ENCODE data around the gene RC3H2. TPM values are rescaled to one million over a fixed set of nuclear protein-coding genes. Genes with fewer than 3 reads are reported as not detected.

RC3H2 gene
- total and polyA plus RNA-seq, 4 donors = 5.9 to 26.4 (median 16.9) TPM

DNA sequence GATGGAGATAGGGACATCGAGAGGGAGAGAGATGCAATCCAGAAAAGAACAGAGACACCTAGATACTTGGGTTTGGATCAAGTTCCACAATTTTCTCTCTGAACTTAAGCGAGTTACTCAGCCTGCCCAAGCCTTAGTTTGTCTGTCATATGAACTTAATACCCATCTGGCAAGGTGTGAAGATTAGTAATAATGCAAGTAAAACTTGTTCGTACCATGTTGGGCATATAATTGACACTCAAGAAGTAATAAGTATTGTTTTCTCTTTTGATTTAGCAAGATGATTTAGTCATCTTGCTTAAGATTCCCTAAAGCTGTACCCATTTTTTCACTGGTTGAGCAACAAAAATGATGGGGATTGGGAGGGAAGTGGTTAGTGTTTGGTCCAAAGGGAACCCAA is 43.2 kb upstream of the RC3H2 start:
- H3K9me3 ChIP-seq (ENCODE audit: control insufficient read depth in 4 of 4, low read length in 3 of 4) = no peaks in the 10 kb centered on the region
- no peak overlapping the region for H3K4me3 ChIP-seq (ENCODE audit: low read depth in 1 of 3, low read length in 3 of 3)
- TF ChIP-seq HNF4G (IDR thresholded peaks at IDR 0.05) (no peak), YY1 (IDR thresholded peaks at IDR 0.05) (no peak), GABPA (IDR thresholded peaks at IDR 0.05 in 1 of 2, conservative IDR thresholded peaks at IDR 0.05 in 1 of 2) (no peak), HNF4A (conservative IDR thresholded peaks at IDR 0.05) (no peak), TAF1 (conservative IDR thresholded peaks at IDR 0.05) (no peak), NR2F2 (IDR thresholded peaks at IDR 0.05) (no peak)
- TF ChIP-seq, protein P1, sequence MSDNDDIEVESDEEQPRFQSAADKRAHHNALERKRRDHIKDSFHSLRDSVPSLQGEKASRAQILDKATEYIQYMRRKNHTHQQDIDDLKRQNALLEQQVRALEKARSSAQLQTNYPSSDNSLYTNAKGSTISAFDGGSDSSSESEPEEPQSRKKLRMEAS (IDR thresholded peaks at IDR 0.05) = no peak
- TF ChIP-seq, protein P2, sequence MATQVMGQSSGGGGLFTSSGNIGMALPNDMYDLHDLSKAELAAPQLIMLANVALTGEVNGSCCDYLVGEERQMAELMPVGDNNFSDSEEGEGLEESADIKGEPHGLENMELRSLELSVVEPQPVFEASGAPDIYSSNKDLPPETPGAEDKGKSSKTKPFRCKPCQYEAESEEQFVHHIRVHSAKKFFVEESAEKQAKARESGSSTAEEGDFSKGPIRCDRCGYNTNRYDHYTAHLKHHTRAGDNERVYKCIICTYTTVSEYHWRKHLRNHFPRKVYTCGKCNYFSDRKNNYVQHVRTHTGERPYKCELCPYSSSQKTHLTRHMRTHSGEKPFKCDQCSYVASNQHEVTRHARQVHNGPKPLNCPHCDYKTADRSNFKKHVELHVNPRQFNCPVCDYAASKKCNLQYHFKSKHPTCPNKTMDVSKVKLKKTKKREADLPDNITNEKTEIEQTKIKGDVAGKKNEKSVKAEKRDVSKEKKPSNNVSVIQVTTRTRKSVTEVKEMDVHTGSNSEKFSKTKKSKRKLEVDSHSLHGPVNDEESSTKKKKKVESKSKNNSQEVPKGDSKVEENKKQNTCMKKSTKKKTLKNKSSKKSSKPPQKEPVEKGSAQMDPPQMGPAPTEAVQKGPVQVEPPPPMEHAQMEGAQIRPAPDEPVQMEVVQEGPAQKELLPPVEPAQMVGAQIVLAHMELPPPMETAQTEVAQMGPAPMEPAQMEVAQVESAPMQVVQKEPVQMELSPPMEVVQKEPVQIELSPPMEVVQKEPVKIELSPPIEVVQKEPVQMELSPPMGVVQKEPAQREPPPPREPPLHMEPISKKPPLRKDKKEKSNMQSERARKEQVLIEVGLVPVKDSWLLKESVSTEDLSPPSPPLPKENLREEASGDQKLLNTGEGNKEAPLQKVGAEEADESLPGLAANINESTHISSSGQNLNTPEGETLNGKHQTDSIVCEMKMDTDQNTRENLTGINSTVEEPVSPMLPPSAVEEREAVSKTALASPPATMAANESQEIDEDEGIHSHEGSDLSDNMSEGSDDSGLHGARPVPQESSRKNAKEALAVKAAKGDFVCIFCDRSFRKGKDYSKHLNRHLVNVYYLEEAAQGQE (IDR thresholded peaks at IDR 0.05) = no peak
- no peak overlapping the region for H3K27ac ChIP-seq (ENCODE audit: low read depth in 1 of 2, low read length in 2 of 2)
- H3K9ac ChIP-seq (ENCODE audit: low read depth in 1 of 2, low read length in 2 of 2) = no peak overlapping the region
- peaks cover 0 to 7% (median 0%) of the 10 kb centered on the region in 4 donors for H3K36me3 ChIP-seq (ENCODE audit: control insufficient read depth in 4 of 4, insufficient read depth in 3 of 4, low read depth in 1 of 4, low read length in 3 of 4)
- H3K4me1 ChIP-seq (ENCODE audit: control insufficient read depth in 4 of 4, insufficient read depth in 4 of 4, low read length in 3 of 4) = peaks cover 0 to 16% (median 1%) of the 10 kb centered on the region in 4 donors
- WGBS = 90% methylated on average over 3 of the region's 3 CpGs
- DNase-seq (ENCODE audit: low spot score) = no peak
- H3K27me3 ChIP-seq (ENCODE audit: control insufficient read depth in 4 of 4, insufficient read depth in 4 of 4, low read length in 3 of 4) = no peaks in the 10 kb centered on the region

DNA sequence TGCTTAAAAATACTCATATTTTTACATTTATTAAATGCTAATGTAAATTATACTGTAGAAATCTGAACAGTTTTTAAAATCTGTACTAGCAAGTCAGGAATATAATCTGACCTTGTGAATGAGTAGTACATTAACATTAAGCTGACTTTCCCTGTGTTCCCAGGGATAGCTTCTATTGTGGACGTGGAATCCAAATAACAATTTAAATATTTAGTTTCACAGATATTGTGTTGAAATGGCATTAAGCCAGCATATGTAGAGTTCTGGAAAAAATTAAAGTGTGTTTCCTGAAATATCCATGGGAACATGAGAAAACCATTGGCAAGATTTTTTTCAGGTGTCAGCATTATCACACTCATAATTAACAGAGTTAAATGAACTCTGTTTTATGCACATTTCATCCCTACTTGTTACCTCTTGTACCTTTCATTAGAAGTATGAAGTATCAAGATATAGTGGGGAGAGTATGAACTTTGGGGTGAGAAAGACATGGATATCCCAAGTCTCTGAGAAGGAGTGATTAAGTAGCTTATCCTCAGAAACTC is 41.4 kb upstream of the RC3H2 start:
- Histone ChIP-seq H3K27ac (ENCODE audit: low read depth in 1 of 2, low read length in 2 of 2) (no peak overlapping the region), H3K9ac (ENCODE audit: low read depth in 1 of 2, low read length in 2 of 2) (no peak overlapping the region), H3K4me1 (ENCODE audit: control insufficient read depth in 4 of 4, insufficient read depth in 4 of 4, low read length in 3 of 4) (peaks cover 2 to 25% (median 8%) of the 10 kb centered on the region in 4 donors), H3K27me3 (ENCODE audit: control insufficient read depth in 4 of 4, insufficient read depth in 4 of 4, low read length in 3 of 4) (no peaks in the 10 kb centered on the region), H3K36me3 (ENCODE audit: control insufficient read depth in 4 of 4, insufficient read depth in 3 of 4, low read depth in 1 of 4, low read length in 3 of 4) (peaks cover 0 to 7% (median 0%) of the 10 kb centered on the region in 4 donors), H3K9me3 (ENCODE audit: control insufficient read depth in 4 of 4, low read length in 3 of 4) (no peaks in the 10 kb centered on the region), H3K4me3 (ENCODE audit: low read depth in 1 of 3, low read length in 3 of 3) (no peak overlapping the region)
- TF ChIP-seq EGR1 (IDR thresholded peaks at IDR 0.05; ENCODE audit: low read depth in 2 of 2) = no peak
- no peak for TF ChIP-seq JUND (IDR thresholded peaks at IDR 0.05)
- TF ChIP-seq, protein P1 (IDR thresholded peaks at IDR 0.05) = no peak
- TF ChIP-seq HNF4A (conservative IDR thresholded peaks at IDR 0.05) = no peak
- TF ChIP-seq, protein P3, sequence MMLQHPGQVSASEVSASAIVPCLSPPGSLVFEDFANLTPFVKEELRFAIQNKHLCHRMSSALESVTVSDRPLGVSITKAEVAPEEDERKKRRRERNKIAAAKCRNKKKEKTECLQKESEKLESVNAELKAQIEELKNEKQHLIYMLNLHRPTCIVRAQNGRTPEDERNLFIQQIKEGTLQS (IDR thresholded peaks at IDR 0.05) = no peak
- TF ChIP-seq FOXA1 (IDR thresholded peaks at IDR 0.05) = no peak
- TF ChIP-seq SP1 (IDR thresholded peaks at IDR 0.05) = no peak
- TF ChIP-seq, protein P4, sequence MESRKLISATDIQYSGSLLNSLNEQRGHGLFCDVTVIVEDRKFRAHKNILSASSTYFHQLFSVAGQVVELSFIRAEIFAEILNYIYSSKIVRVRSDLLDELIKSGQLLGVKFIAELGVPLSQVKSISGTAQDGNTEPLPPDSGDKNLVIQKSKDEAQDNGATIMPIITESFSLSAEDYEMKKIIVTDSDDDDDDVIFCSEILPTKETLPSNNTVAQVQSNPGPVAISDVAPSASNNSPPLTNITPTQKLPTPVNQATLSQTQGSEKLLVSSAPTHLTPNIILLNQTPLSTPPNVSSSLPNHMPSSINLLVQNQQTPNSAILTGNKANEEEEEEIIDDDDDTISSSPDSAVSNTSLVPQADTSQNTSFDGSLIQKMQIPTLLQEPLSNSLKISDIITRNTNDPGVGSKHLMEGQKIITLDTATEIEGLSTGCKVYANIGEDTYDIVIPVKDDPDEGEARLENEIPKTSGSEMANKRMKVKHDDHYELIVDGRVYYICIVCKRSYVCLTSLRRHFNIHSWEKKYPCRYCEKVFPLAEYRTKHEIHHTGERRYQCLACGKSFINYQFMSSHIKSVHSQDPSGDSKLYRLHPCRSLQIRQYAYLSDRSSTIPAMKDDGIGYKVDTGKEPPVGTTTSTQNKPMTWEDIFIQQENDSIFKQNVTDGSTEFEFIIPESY (IDR thresholded peaks at IDR 0.05) = no peak
- TF ChIP-seq, protein P2 (IDR thresholded peaks at IDR 0.05) = no peak
- no peak for TF ChIP-seq RXRA (IDR thresholded peaks at IDR 0.05)
- TF ChIP-seq, protein P5, sequence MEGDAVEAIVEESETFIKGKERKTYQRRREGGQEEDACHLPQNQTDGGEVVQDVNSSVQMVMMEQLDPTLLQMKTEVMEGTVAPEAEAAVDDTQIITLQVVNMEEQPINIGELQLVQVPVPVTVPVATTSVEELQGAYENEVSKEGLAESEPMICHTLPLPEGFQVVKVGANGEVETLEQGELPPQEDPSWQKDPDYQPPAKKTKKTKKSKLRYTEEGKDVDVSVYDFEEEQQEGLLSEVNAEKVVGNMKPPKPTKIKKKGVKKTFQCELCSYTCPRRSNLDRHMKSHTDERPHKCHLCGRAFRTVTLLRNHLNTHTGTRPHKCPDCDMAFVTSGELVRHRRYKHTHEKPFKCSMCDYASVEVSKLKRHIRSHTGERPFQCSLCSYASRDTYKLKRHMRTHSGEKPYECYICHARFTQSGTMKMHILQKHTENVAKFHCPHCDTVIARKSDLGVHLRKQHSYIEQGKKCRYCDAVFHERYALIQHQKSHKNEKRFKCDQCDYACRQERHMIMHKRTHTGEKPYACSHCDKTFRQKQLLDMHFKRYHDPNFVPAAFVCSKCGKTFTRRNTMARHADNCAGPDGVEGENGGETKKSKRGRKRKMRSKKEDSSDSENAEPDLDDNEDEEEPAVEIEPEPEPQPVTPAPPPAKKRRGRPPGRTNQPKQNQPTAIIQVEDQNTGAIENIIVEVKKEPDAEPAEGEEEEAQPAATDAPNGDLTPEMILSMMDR (IDR thresholded peaks at IDR 0.05; ENCODE audit: low read depth, low read length, missing input control) = no peak
- TF ChIP-seq YY1 (IDR thresholded peaks at IDR 0.05) = no peak
- no peak for TF ChIP-seq HNF4G (IDR thresholded peaks at IDR 0.05)
- no peak for TF ChIP-seq NR2F2 (IDR thresholded peaks at IDR 0.05)
- TF ChIP-seq FOXA2 (IDR thresholded peaks at IDR 0.05) = no peak
- no peak for TF ChIP-seq TAF1 (conservative IDR thresholded peaks at IDR 0.05)
- no peak for TF ChIP-seq GABPA (IDR thresholded peaks at IDR 0.05 in 1 of 2, conservative IDR thresholded peaks at IDR 0.05 in 1 of 2)
- no peak for DNase-seq (ENCODE audit: low spot score)
- WGBS = 85% methylated on average over 1 of the region's 1 CpG

All from liver (tissue), 9 donors.